Prostate gland (tissue), 2 donors: ENCODE results near the gene TSSK3.
A peak's percentile ranks its signal among the peaks of the same experiment; 100 is the strongest.

Experiments used
- CTCF ChIP-seq, 4 experiments: fragments of 200-600 bp in 2 of 4; fragments of 450-650 bp in 2 of 4; sonication (generic) in 2 of 4; IDR thresholded peaks; 1 replicate in 3 of 4; 2 replicates in 1 of 4; pipeline ENCODE4 v1.5.1; 2016 to 2019; ENCODE audit warnings: antibody characterized with exemption in 4 of 4, mild to moderate bottlenecking in 2 of 4, moderate library complexity in 2 of 4
- POLR2A ChIP-seq: fragments of 450-650 bp; IDR thresholded peaks from one replicate; pipeline ENCODE4 v1.6.1; 2016; ENCODE audit warnings: antibody characterized with exemption, mild to moderate bottlenecking
- POLR2AphosphoS5 ChIP-seq: sonication (generic); formaldehyde crosslinking; IDR thresholded peaks from one replicate; pipeline ENCODE4 v1.6.1; 2017; ENCODE audit warnings: antibody characterized with exemption

GRCh38 chr1:32334864-32335534 is 27.3 kb upstream of the TSSK3 start:
- TF ChIP-seq POLR2AphosphoS5 = no peak
- peak; percentile 64 to 77 (median 72) for TF ChIP-seq CTCF (IDR thresholded peaks at IDR 0.05)
- no peak for TF ChIP-seq POLR2A
